Activated CD4-positive, alpha-beta T cell treated with anti-CD3 and anti-CD28 coated beads for 36 hours (primary cell): ENCODE results near the gene NUCB1. TPM values are rescaled to one million over a fixed set of nuclear protein-coding genes. Genes with fewer than 3 reads are reported as not detected.
"Not testable (repeated sequence)": the region's sequence is repeated elsewhere in the genome, so short reads cannot be mapped to it uniquely, and the experiment has no call there.

Experiments used
- ATAC-seq: fragments of 200-7000 bp; cut with Tn5 transposase; one replicate; pipeline ENCODE4 v1.10.0; 2021; ENCODE audit warnings: mild to moderate bottlenecking, moderate library complexity
- CTCF ChIA-PET: fragments of 350-600 bp; sonication (Branson Sonifier 250); formaldehyde crosslinking; loops from one replicate; lab custom pipeline; 2021; ENCODE audit warnings: antibody characterized with exemption; lab: Charles Lee
- POLR2A ChIA-PET: fragments of 350-600 bp; sonication (Branson Sonifier 250); formaldehyde crosslinking; loops from one replicate; lab custom pipeline; 2021; ENCODE audit warnings: antibody characterized with exemption, inconsistent platforms; lab: Charles Lee
- DNase-seq: peaks from one replicate; pipeline ENCODE4 v3.0.0-alpha.2; 2020
- H3K27ac Mint-ChIP-seq: one replicate; pipeline ENCODE4 v1.8.0; 2021; ENCODE audit warnings: mixed read lengths
- H3K27me3 Mint-ChIP-seq: one replicate; pipeline ENCODE4 v1.8.0; 2021; ENCODE audit warnings: mixed read lengths
- H3K36me3 Mint-ChIP-seq: one replicate; pipeline ENCODE4 v1.8.0; 2021; ENCODE audit warnings: low read depth, mixed read lengths
- H3K4me1 Mint-ChIP-seq: one replicate; pipeline ENCODE4 v1.8.0; 2021; ENCODE audit warnings: mixed read lengths
- H3K4me3 Mint-ChIP-seq: one replicate; pipeline ENCODE4 v1.8.0; 2021; ENCODE audit warnings: mild to moderate bottlenecking, moderate library complexity, mixed read lengths
- H3K9me3 Mint-ChIP-seq: one replicate; pipeline ENCODE4 v1.8.0; 2021; ENCODE audit warnings: low read depth, mixed read lengths
- intact Hi-C, 2 experiments: fragments of 100-400 bp; cut with DNase I in 1 of 2; cut with micrococcal nuclease in 1 of 2; formaldehyde crosslinking; loops; one replicate each; pipeline versions ENCODE4 v1.14.2 to v1.15.1; 2022 to 2024; cut with DNase I, micrococcal nuclease
- total RNA-seq, 2 experiments: library from RNA; stranded (reverse); gene quantifications; one replicate each; pipeline ENCODE4 v1.2.3, GENCODE V29; 2021

NUCB1 gene
- total RNA-seq, 2 experiments from 2014 or later, result 115 to 118 TPM

DNA sequence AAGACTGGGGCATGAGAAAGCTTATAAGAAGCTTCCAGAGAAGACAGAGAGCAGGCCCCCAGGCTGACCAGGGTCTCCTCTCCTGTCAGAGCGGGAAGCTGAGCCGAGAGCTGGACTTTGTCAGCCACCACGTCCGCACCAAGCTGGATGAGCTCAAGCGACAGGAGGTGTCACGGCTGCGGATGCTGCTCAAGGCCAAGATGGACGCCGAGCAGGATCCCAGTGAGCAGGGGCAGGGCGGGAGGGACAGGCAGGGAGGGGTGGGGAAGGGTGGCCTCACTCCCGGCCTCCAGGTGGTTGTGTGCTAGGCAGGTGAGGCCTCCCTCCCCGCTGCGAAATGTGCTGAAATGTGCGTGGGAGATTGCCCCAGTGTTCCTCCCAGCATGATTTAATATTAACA, 5.6 kb downstream of the NUCB1 start:
- Mint-ChIP-seq H3K9me3 (no peaks in the 10 kb centered on the region), H3K4me3 (no peak overlapping the region), H3K36me3 (peaks cover 56% of the 10 kb centered on the region), H3K4me1 (peaks cover 16% of the 10 kb centered on the region), H3K27me3 (no peaks in the 10 kb centered on the region), H3K27ac (no peak overlapping the region)
- ChIA-PET CTCF (interaction anchor here (0.7 kb wide), 1 partner anchor 357 kb away, joined by 3 read pairs; no protein-coding TSS in a partner anchor), POLR2A (no interaction called here)
- intact Hi-C loops, result no loop called here
- no peak for ATAC-seq
- no peak for DNase-seq

GRCh38 chr19:48906324-48906723, 6.2 kb downstream of the NUCB1 start:
- ChIA-PET POLR2A (interaction anchor here (0.9 kb wide), 1 partner anchor 87 kb away, joined by 4 read pairs; the partner anchor contains the start of gene RUVBL2), CTCF (interaction anchor here (0.7 kb wide), 1 partner anchor 357 kb away, joined by 3 read pairs; no protein-coding TSS in a partner anchor)
- Mint-ChIP-seq H3K4me1 (peaks cover 10% of the 10 kb centered on the region), H3K4me3 (no peak overlapping the region), H3K27ac (no peak overlapping the region), H3K27me3 (no peaks in the 10 kb centered on the region), H3K36me3 (peaks cover 56% of the 10 kb centered on the region), H3K9me3 (no peaks in the 10 kb centered on the region)
- ATAC-seq (no peak), DNase-seq (no peak)
- intact Hi-C loops, result no loop called here

DNA sequence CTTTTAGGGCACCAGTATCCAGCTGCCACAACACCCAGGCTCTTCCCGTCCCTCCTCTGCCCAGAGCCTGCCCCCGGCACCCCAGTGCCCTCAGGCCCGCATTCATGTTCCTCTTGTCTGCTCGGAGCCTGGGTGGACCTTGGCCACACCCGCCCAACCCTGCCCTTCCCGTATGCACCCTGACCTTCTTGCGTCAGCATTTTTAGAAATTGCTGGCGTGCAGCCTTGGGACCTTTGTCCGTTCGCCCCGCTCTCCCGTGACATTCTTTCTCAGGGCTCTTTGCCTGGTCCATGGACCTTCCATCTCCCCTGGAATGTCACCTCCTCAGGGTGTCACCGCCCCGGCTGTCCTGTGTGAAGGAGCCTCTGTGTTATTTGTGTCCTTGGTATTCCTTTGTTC, 7.6 kb downstream of the NUCB1 start:
- intact Hi-C loops, result no loop called here
- H3K36me3 Mint-ChIP-seq, result peaks cover 57% of the 10 kb centered on the region
- H3K4me3 Mint-ChIP-seq, result no peak overlapping the region
- DNase-seq (no peak), ATAC-seq (no peak)
- H3K4me1 Mint-ChIP-seq, result peaks cover under 1% of the 10 kb centered on the region
- no peaks in the 10 kb centered on the region for H3K27me3 Mint-ChIP-seq
- no peaks in the 10 kb centered on the region for H3K9me3 Mint-ChIP-seq
- no peak overlapping the region for H3K27ac Mint-ChIP-seq
- POLR2A ChIA-PET, result no interaction called here
- CTCF ChIA-PET, result no interaction called here

DNA sequence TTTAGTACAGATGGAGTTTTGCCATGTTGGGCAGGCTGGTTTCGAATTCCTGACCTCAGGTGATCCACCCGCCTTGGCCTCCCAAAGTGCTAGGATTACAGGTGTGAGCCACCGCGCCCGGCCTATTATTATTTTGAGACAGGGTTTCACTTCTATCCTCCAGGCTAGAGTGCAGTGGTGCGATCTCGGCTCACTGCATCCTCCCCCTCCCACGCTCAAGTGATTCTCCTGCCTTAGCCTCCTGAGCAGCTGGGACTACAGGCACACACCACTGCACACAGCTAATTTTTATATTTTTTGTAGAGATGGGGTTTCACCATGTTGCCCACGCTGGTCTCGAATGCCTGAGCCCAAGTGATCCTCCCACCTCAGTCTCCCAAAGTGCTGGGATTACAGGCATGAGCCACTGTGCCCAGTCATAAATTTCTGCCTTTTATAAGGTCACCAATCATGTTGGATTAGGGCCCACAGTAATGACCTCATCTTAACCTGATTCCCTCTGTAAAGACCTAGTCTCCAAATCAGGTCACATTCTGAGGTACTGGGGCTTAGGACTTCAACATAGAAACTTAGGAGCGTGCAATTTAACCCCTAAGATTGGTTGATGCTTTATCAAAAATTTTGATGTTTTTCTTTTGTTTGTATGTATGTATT, 9.4 kb downstream of the NUCB1 start:
- intact Hi-C loops, H3K27ac Mint-ChIP-seq, POLR2A ChIA-PET, H3K27me3 Mint-ChIP-seq, H3K4me3 Mint-ChIP-seq, H3K9me3 Mint-ChIP-seq, H3K4me1 Mint-ChIP-seq, DNase-seq, ATAC-seq: not testable (repeated sequence)
- peaks cover 61% of the 10 kb centered on the region for H3K36me3 Mint-ChIP-seq
- CTCF ChIA-PET, result interaction anchor here (0.6 kb wide), 1 partner anchor 34 kb away, joined by 3 read pairs; no protein-coding TSS in a partner anchor

DNA sequence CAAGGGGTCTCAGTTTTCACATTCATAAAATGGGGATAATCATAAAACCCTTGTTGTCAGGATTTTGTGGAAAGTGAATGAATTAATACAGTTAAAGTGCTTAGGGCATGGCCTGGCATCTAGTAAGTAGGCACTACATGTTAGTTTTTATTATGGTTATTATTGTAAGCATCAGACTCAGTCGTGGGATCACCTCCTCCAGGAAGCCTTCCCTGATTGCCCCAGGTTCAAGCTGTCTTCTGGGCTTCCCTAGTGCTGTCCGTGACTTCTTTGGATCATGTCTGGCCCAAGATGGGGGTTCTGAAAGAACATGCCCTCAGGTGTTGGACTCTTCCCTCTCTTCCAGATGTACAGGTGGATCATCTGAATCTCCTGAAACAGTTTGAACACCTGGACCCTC, 10.7 kb downstream of the NUCB1 start:
- ATAC-seq, result no peak
- Mint-ChIP-seq H3K4me3 (no peak overlapping the region), H3K27ac (no peak overlapping the region), H3K27me3 (no peaks in the 10 kb centered on the region), H3K36me3 (peaks cover 53% of the 10 kb centered on the region), H3K4me1 (no peaks in the 10 kb centered on the region), H3K9me3 (no peaks in the 10 kb centered on the region)
- DNase-seq, result no peak
- CTCF ChIA-PET, result no interaction called here
- intact Hi-C loops, result no loop called here
- POLR2A ChIA-PET, result no interaction called here

GRCh38 chr19:48913114-48913889, 13.2 kb downstream of the NUCB1 start:
- Mint-ChIP-seq H3K27ac (no peak overlapping the region), H3K27me3 (no peaks in the 10 kb centered on the region), H3K4me3 (no peak overlapping the region), H3K36me3 (peaks cover 48% of the 10 kb centered on the region), H3K9me3 (no peaks in the 10 kb centered on the region), H3K4me1 (no peaks in the 10 kb centered on the region)
- ChIA-PET CTCF (interaction anchor here (0.6 to 1.4 kb wide), 2 partner anchors 43 to 57 kb away, joined by 3 read pairs; no protein-coding TSS in a partner anchor), POLR2A (no interaction called here)
- DNase-seq (peak; percentile 45), ATAC-seq (peak; percentile 80)
- intact Hi-C loops, result no loop called here

DNA sequence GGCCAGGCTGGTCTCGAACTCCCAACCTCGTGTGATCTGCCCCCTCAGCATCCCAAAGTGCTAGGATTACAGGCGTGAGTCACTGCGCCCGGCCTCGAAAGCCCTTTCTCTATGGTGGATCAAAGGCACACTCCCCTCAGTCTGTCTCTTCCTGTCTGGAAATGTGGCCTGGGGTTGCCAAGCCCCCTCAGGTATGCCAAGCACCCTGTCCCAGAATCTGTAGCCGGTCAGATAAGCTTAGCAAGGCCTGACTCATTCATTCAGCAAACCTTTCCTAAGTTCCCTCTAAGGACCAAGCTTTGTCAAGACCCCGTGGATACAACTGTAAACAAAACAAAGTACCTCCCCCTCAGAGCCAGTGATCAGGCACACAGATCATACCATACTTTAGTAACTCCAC, 14.1 kb downstream of the NUCB1 start:
- intact Hi-C loops, result no loop called here
- H3K9me3 Mint-ChIP-seq, result no peaks in the 10 kb centered on the region
- CTCF ChIA-PET, result no interaction called here
- no peak for ATAC-seq
- POLR2A ChIA-PET, result no interaction called here
- no peaks in the 10 kb centered on the region for H3K27me3 Mint-ChIP-seq
- no peaks in the 10 kb centered on the region for H3K4me1 Mint-ChIP-seq
- no peak for DNase-seq
- H3K27ac Mint-ChIP-seq, result no peak overlapping the region
- no peak overlapping the region for H3K4me3 Mint-ChIP-seq
- peaks cover 48% of the 10 kb centered on the region for H3K36me3 Mint-ChIP-seq

GRCh38 chr19:48915757-48916156, 15.6 kb downstream of the NUCB1 start:
- Mint-ChIP-seq H3K4me1 (no peaks in the 10 kb centered on the region), H3K36me3 (peaks cover 42% of the 10 kb centered on the region), H3K9me3 (no peaks in the 10 kb centered on the region), H3K27me3 (no peaks in the 10 kb centered on the region), H3K4me3 (no peak overlapping the region), H3K27ac (no peak overlapping the region)
- no peak for ATAC-seq
- no peak for DNase-seq
- intact Hi-C loops, result no loop called here
- CTCF ChIA-PET, result no interaction called here
- POLR2A ChIA-PET, result no interaction called here

GRCh38 chr19:48918071-48918470, 18.0 kb downstream of the NUCB1 start:
- ATAC-seq (no peak), DNase-seq (no peak)
- Mint-ChIP-seq H3K9me3 (no peaks in the 10 kb centered on the region), H3K4me3 (no peak overlapping the region), H3K36me3 (peaks cover 30% of the 10 kb centered on the region), H3K4me1 (no peaks in the 10 kb centered on the region), H3K27me3 (no peaks in the 10 kb centered on the region), H3K27ac (no peak overlapping the region)
- ChIA-PET CTCF (interaction anchor here (0.7 kb wide), 1 partner anchor 86 kb away, joined by 3 read pairs; no protein-coding TSS in a partner anchor), POLR2A (interaction anchor here (0.6 to 1.1 kb wide), 2 partner anchors 7 to 46 kb away, joined by 3 to 5 read pairs; partner anchors contain the start of gene PPP1R15A)
- intact Hi-C loops, result no loop called here

- peak; percentile 54 for DNase-seq
- ATAC-seq, result peak; percentile 86
- no peaks in the 10 kb centered on the region for H3K9me3 Mint-ChIP-seq
- ChIA-PET CTCF (interaction anchor here (0.8 kb wide), 1 partner anchor 1120 kb away, joined by 3 read pairs; no protein-coding TSS in a partner anchor), POLR2A (interaction anchor here (1.1 kb wide), 1 partner anchor 47 kb away, joined by 5 read pairs; the partner anchor contains the start of gene PPP1R15A)
- H3K36me3 Mint-ChIP-seq, result peaks cover 30% of the 10 kb centered on the region
- no peak overlapping the region for H3K4me3 Mint-ChIP-seq
- H3K4me1 Mint-ChIP-seq, result no peaks in the 10 kb centered on the region
- intact Hi-C loops, result no loop called here
- H3K27me3 Mint-ChIP-seq, result no peaks in the 10 kb centered on the region
- H3K27ac Mint-ChIP-seq, result no peak overlapping the region
Observed at GRCh38 chr19:48918801-48919247, 18.7 kb downstream of the NUCB1 start.

GRCh38 chr19:48919271-48919670, 19.2 kb downstream of the NUCB1 start:
- H3K9me3 Mint-ChIP-seq, H3K27ac Mint-ChIP-seq, H3K4me3 Mint-ChIP-seq, H3K4me1 Mint-ChIP-seq, ATAC-seq, H3K27me3 Mint-ChIP-seq, intact Hi-C loops, DNase-seq: not testable (repeated sequence)
- H3K36me3 Mint-ChIP-seq, result peaks cover 27% of the 10 kb centered on the region
- POLR2A ChIA-PET, result interaction anchor here (1.1 kb wide), 1 partner anchor 47 kb away, joined by 5 read pairs; the partner anchor contains the start of gene PPP1R15A
- CTCF ChIA-PET, result interaction anchor here (0.8 kb wide), 1 partner anchor 1120 kb away, joined by 3 read pairs; no protein-coding TSS in a partner anchor
